NT2/D1 (cell line): ENCODE measurements around the gene DLX3.
"Not testable (repeated sequence)": the region's sequence is repeated elsewhere in the genome, so short reads cannot be mapped to it uniquely, and the experiment has no call there.

Source experiments
- DNase-seq: peaks from one replicate; pipeline ENCODE4 v3.0.0-alpha.2; 2011; ENCODE audit warnings: low read depth, low spot score
- H3K27me3 ChIP-seq: 2 replicates; pipeline ENCODE4 v1.6.0; 2011; ENCODE audit warnings: mild to moderate bottlenecking; ENCODE audit not compliant: insufficient read length, insufficient read depth
- H3K36me3 ChIP-seq: 2 replicates; pipeline ENCODE4 v1.6.1; 2011; ENCODE audit warnings: mild to moderate bottlenecking, low read length, mixed read lengths; ENCODE audit not compliant: insufficient read depth, insufficient read length
- H3K4me1 ChIP-seq: 2 replicates; pipeline ENCODE4 v1.5.1; 2011; ENCODE audit not compliant: insufficient read depth, insufficient read length
- H3K4me3 ChIP-seq: 2 replicates; pipeline ENCODE4 v1.5.1; 2011; ENCODE audit warnings: low read depth; ENCODE audit not compliant: insufficient read length
- H3K9ac ChIP-seq: 2 replicates; pipeline ENCODE4 v1.6.0; 2011; ENCODE audit warnings: low read depth; ENCODE audit not compliant: insufficient read length
- H3K9me3 ChIP-seq: 2 replicates; pipeline ENCODE4 v1.5.1; 2011; ENCODE audit warnings: mild to moderate bottlenecking, low read length; ENCODE audit not compliant: insufficient read depth
- SUZ12 ChIP-seq: IDR thresholded peaks from 2 replicates; pipeline ENCODE4 v1.6.1; 2011; ENCODE audit not compliant: insufficient read length, insufficient read depth; ENCODE audit errors: extremely low read depth
- YY1 ChIP-seq: IDR thresholded peaks from 2 replicates; pipeline ENCODE4 v1.6.1; 2011; ENCODE audit not compliant: insufficient read length, insufficient read depth
- ZNF274 ChIP-seq: IDR thresholded peaks from 2 replicates; pipeline ENCODE4 v1.6.1; 2011; ENCODE audit warnings: mild to moderate bottlenecking, low read depth, low read length

Gene DLX3

DNA sequence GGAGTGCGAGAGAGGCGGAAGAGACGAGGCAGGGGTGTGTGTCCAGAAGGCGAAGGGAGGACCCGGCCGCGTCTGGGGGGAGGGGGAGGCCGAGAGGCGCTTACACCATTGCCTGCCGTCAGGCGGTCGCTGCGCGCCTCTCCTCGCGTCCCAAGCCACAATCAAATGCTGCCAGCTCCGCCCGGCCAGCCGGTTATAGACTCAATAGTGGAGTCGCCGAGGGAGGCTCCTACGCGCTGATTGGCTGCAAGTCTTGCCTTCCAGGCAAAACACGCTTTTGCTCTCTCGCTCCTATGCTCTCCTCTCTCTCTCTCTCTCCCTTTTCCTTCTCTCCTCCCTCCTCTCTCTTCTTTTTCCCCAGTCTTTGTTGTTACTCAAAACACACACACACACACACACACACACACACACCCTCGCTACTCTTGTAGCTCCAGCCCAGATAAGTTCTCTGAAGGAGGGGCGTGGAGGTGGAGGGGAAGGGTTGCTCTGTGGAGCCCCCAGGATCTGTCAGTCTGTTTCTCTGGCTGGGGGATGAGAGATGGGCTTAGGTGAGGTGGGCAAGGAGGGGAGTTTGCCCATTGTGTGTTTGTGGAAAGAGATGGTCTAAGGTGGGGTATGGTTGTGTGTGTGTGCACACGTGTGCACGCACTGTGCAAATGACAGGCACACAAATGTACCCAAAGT lies at the start of gene DLX3:
DLX3 (minus strand) TSS at position 170 of the 684 bp plus-strand sequence. CDS start 226 bp downstream, outside the sequence.
- peak within 1 kb of the TSS; percentile 78 for H3K9ac ChIP-seq
- peaks cover 14% of the 10 kb centered on the region for H3K4me1 ChIP-seq
- TF ChIP-seq SUZ12 (no peak), YY1 (no peak), ZNF274 (no peak)
- no peaks in the 10 kb centered on the region for H3K36me3 ChIP-seq
- H3K27me3 ChIP-seq, result peaks cover 78% of the 10 kb centered on the region
- peak within 1 kb of the TSS; percentile 56 for H3K4me3 ChIP-seq
- H3K9me3 ChIP-seq, result no peaks in the 10 kb centered on the region
- DNase-seq, result peak; percentile 62

GRCh38 chr17:50044483-50044882 lies 49.5 kb upstream of the DLX3 start:
- Histone ChIP-seq H3K36me3 (no peaks in the 10 kb centered on the region), H3K4me1 (peaks cover 15% of the 10 kb centered on the region), H3K4me3 (no peak overlapping the region), H3K9ac (no peak overlapping the region), H3K27me3 (no peaks in the 10 kb centered on the region), H3K9me3 (no peaks in the 10 kb centered on the region)
- TF ChIP-seq ZNF274, result no peak
- no peak for DNase-seq

- H3K27me3 ChIP-seq, result no peaks in the 10 kb centered on the region
- no peak for DNase-seq
- H3K4me1 ChIP-seq, result peaks cover 12% of the 10 kb centered on the region
- H3K9ac ChIP-seq, result no peak overlapping the region
- H3K9me3 ChIP-seq, result no peaks in the 10 kb centered on the region
- no peaks in the 10 kb centered on the region for H3K36me3 ChIP-seq
- H3K4me3 ChIP-seq, result no peak overlapping the region
- no peak for TF ChIP-seq ZNF274
- no peak for TF ChIP-seq YY1
- TF ChIP-seq SUZ12, result no peak
Measured at GRCh38 chr17:50043290-50044148, 48.5 kb upstream of the DLX3 start.

GRCh38 chr17:50042211-50042610 lies 47.2 kb upstream of the DLX3 start:
- TF ChIP-seq ZNF274, result no peak
- TF ChIP-seq YY1, result no peak
- TF ChIP-seq SUZ12, result no peak
- Histone ChIP-seq H3K36me3 (no peaks in the 10 kb centered on the region), H3K4me1 (peaks cover 14% of the 10 kb centered on the region), H3K9ac (no peak overlapping the region), H3K9me3 (no peaks in the 10 kb centered on the region), H3K27me3 (no peaks in the 10 kb centered on the region), H3K4me3 (no peak overlapping the region)
- DNase-seq, result no peak

DNA sequence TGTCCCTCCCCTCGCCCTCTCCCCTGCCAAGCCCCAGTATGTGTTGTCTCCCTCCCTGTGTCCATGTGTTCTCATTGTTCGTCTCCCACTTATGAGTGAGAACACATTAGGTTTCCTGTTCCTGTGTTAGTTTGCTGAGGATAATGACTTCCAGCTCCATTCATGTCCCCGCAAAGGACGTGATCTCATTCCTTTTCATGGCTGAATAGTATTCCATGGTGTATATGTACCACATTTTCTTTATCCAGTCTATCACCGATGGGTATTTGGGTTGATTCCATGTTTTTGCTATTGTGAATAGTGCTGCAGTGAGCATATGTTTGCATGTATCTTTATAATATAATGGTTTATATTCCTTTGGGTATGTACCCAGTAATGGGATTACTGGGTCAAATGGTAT lies 45.5 kb upstream of the DLX3 start:
- H3K4me1 ChIP-seq, result peaks cover 19% of the 10 kb centered on the region
- H3K9ac ChIP-seq, H3K9me3 ChIP-seq, DNase-seq, H3K36me3 ChIP-seq, H3K27me3 ChIP-seq, H3K4me3 ChIP-seq: not testable (repeated sequence)

DNA sequence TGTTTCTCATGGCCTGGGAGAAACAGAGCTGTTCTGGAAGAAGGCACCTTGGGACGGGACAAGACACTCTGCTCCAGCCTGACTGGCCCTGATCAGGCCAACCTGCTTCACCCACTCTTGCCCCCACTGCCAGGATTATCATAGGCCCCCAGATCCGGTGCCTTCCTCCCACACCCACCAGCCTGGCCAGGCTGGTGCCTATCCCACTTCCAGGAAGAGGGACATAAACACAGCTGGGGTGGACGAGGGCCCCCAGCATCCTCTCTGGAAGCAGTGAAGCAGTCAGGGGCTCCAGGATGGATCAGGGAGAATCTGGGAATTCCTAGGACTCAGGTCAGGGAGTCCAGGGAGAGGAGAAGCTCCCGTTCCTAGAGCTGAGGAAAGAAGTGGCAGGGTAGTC lies 44.0 kb upstream of the DLX3 start:
- DNase-seq, result no peak
- Histone ChIP-seq H3K36me3 (no peaks in the 10 kb centered on the region), H3K4me1 (peaks cover 23% of the 10 kb centered on the region), H3K27me3 (no peaks in the 10 kb centered on the region), H3K4me3 (no peak overlapping the region), H3K9me3 (no peaks in the 10 kb centered on the region), H3K9ac (no peak overlapping the region)
- no peak for TF ChIP-seq YY1
- no peak for TF ChIP-seq SUZ12
- TF ChIP-seq ZNF274, result no peak

DNA sequence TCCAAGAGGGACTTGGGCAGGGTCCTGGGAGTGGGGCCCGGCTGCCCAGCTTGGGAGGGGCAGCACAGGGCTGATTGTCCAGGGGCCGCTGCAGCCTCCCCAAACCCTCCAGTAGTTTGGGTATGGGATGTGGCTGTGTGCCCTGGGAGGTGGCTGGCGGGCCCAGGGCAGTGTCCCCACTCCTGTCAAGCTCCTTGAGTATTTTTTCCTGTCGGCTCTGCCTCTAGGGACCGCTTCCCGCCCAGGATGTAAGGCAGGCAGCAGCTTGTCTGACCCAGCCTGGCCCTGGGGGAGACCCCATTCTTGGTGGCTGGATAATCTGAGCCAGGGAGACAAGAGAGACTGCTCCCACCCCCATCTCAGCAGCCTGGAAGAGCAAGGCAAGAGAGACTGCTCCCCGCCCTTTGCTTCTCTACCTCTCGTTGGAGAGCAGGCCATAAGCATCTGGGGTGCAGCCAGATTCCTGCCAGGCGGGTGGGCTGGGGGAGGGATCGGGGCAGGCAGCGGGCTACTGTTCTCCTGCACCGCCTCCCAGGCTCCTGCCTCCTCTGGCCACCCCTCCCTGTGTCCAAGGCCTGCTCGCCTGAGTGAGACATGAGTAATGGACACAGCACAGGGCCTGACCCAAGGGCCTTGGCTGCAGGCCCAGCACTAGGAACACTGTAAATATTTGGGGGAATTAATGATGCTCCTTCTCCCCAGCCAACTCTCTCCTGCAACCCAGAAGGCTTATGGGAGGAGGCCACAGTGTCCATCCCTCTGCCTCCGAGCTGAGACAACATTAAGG lies 42.5 kb upstream of the DLX3 start:
- no peak for TF ChIP-seq ZNF274
- no peak for TF ChIP-seq YY1
- no peak for TF ChIP-seq SUZ12
- no peaks in the 10 kb centered on the region for H3K9me3 ChIP-seq
- peaks cover 19% of the 10 kb centered on the region for H3K4me1 ChIP-seq
- no peak overlapping the region for H3K9ac ChIP-seq
- no peaks in the 10 kb centered on the region for H3K27me3 ChIP-seq
- no peak overlapping the region for H3K4me3 ChIP-seq
- no peak for DNase-seq
- H3K36me3 ChIP-seq, result no peaks in the 10 kb centered on the region
